Gastroesophageal sphincter (tissue), 4 donors: Measurements from ENCODE around the gene CTNNA2. TPM values are rescaled to one million over a fixed set of nuclear protein-coding genes. Genes with fewer than 3 reads are reported as not detected.

Source experiments
- ATAC-seq: fragments of 150-250 bp; one replicate; pipeline ENCODE4 v1.9.1; 2016; ENCODE audit warnings: mild to moderate bottlenecking, moderate library complexity
- H3K27ac ChIP-seq, 4 donors: fragments of 200-600 bp; sonication (generic) in 3 of 4; 1 replicate in 3 of 4; 2 replicates in 1 of 4; pipeline ENCODE4 v1.5.1; 2016 to 2019
- H3K27me3 ChIP-seq: fragments of 200-600 bp; sonication (generic); one replicate; pipeline ENCODE4 v1.5.1; 2019
- H3K36me3 ChIP-seq, 2 donors: fragments of 200-600 bp; sonication (generic); one replicate each; pipeline ENCODE4 v1.5.1; 2019; ENCODE audit warnings: control low read depth in 1 of 2
- H3K4me1 ChIP-seq, 3 donors: fragments of 200-600 bp; sonication (generic); 1 replicate in 2 of 3; 2 replicates in 1 of 3; pipeline ENCODE4 v1.5.1; 2016 to 2019; ENCODE audit warnings: control low read depth in 2 of 3
- H3K4me3 ChIP-seq, 2 donors: fragments of 200-600 bp; sonication (generic); one replicate each; pipeline ENCODE4 v1.5.1; 2019; ENCODE audit warnings: mild to moderate bottlenecking in 1 of 2, moderate library complexity in 1 of 2
- H3K9me3 ChIP-seq, 3 donors: fragments of 200-600 bp; sonication (generic); one replicate each; pipeline ENCODE4 v1.5.1; 2017 to 2019; ENCODE audit warnings: control low read depth in 2 of 3
- EP300 ChIP-seq: sonication (generic); formaldehyde crosslinking; IDR thresholded peaks from one replicate; pipeline ENCODE4 v1.6.1; 2017; ENCODE audit warnings: antibody characterized with exemption, mild to moderate bottlenecking
- POLR2A ChIP-seq, 2 donors: fragments of 450-650 bp; IDR thresholded peaks; one replicate each; pipeline ENCODE4 v1.6.1; 2017; ENCODE audit warnings: antibody characterized with exemption in 2 of 2, mild to moderate bottlenecking in 2 of 2, moderate library complexity in 1 of 2
- POLR2AphosphoS5 ChIP-seq: sonication (generic); formaldehyde crosslinking; IDR thresholded peaks from one replicate; pipeline ENCODE4 v1.6.1; 2017; ENCODE audit warnings: antibody characterized with exemption
- WGBS, 2 donors: methylation state at CpG; one replicate each; pipeline ENCODE4 v1.1.5; 2018; ENCODE audit warnings: low coverage in 1 of 2; 5-methylcytosine and 5-hydroxymethylcytosine counted together
- total RNA-seq, 4 donors: library from RNA; depleted of rRNA; stranded (reverse); fragments of >200 nt; gene quantifications; one replicate each; pipeline ENCODE4 v1.1.0, GENCODE V29; 2016
- TF ChIP-seq, protein P1 (sequence below), 4 experiments: fragments of 200-600 bp in 2 of 4; fragments of 450-650 bp in 2 of 4; sonication (generic) in 1 of 4; IDR thresholded peaks; one replicate each; pipeline ENCODE4 v1.5.1; 2017 to 2019; ENCODE audit warnings: antibody characterized with exemption in 4 of 4, mild to moderate bottlenecking in 2 of 4, moderate library complexity in 2 of 4

CTNNA2 gene
- total RNA-seq, 4 donors from 2014 or later: 0.15 to 4.2 (median 0.68) TPM

DNA sequence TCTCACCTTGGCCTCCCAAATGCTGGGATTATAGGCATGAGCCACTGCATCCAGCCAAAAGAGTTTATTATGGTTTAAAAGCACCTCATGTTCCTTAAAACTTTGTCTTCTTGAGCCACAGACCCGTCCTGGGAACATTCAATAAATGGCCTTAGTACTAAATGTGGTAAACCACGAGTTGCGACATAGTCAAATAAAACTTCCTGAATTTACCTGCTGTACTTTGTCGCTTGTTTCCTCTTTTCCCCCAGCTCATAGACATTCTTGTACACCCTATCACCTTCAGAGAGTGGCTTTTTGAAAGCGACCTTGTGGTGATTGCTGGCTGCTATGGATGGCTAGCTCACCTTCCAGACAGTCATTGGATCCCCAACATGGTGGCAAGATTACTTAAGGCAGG lies 481.3 kb downstream of the CTNNA2 start:
- 75 to 80% methylated on average over 1 to 5 of the region's 5 CpGs for WGBS, 2 donors
- Histone ChIP-seq H3K4me1 (no peaks in the 10 kb centered on the region), H3K4me3 (no peak overlapping the region), H3K27me3 (no peaks in the 10 kb centered on the region), H3K9me3 (no peaks in the 10 kb centered on the region), H3K27ac (no peak overlapping the region), H3K36me3 (no peaks in the 10 kb centered on the region)
- TF ChIP-seq EP300 (no peak), POLR2AphosphoS5 (no peak), POLR2A (IDR thresholded peaks at IDR 0.05) (no peak)
- TF ChIP-seq, protein P1, sequence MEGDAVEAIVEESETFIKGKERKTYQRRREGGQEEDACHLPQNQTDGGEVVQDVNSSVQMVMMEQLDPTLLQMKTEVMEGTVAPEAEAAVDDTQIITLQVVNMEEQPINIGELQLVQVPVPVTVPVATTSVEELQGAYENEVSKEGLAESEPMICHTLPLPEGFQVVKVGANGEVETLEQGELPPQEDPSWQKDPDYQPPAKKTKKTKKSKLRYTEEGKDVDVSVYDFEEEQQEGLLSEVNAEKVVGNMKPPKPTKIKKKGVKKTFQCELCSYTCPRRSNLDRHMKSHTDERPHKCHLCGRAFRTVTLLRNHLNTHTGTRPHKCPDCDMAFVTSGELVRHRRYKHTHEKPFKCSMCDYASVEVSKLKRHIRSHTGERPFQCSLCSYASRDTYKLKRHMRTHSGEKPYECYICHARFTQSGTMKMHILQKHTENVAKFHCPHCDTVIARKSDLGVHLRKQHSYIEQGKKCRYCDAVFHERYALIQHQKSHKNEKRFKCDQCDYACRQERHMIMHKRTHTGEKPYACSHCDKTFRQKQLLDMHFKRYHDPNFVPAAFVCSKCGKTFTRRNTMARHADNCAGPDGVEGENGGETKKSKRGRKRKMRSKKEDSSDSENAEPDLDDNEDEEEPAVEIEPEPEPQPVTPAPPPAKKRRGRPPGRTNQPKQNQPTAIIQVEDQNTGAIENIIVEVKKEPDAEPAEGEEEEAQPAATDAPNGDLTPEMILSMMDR (IDR thresholded peaks at IDR 0.05): no peak
- ATAC-seq: no peak

DNA sequence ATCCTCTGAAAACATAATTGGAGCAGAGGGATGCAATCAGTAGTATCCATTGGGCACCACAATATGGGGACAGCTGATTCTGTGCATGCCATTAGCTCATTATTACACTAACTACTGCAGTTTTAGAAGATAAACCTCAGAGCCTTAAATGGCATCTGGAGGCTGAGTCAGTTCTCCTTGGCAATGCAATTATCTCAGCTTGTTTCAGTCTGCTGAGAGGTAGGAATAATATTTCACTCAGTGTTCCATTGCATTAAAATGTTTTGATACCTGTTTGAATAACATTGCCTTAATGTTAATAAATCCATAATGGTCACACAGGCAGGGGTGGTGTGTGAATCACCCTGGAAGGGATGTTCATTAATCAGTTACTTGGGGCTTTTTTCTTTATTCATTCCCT lies 482.1 kb downstream of the CTNNA2 start:
- TF ChIP-seq, protein P1 (IDR thresholded peaks at IDR 0.05): no peak
- no peak for TF ChIP-seq EP300
- TF ChIP-seq POLR2A (IDR thresholded peaks at IDR 0.05): no peak
- no peak for TF ChIP-seq POLR2AphosphoS5
- H3K27me3 ChIP-seq: no peaks in the 10 kb centered on the region
- no peaks in the 10 kb centered on the region for H3K36me3 ChIP-seq
- H3K27ac ChIP-seq: no peak overlapping the region
- no peak for ATAC-seq
- no peaks in the 10 kb centered on the region for H3K9me3 ChIP-seq
- no peaks in the 10 kb centered on the region for H3K4me1 ChIP-seq
- H3K4me3 ChIP-seq: no peak overlapping the region

DNA sequence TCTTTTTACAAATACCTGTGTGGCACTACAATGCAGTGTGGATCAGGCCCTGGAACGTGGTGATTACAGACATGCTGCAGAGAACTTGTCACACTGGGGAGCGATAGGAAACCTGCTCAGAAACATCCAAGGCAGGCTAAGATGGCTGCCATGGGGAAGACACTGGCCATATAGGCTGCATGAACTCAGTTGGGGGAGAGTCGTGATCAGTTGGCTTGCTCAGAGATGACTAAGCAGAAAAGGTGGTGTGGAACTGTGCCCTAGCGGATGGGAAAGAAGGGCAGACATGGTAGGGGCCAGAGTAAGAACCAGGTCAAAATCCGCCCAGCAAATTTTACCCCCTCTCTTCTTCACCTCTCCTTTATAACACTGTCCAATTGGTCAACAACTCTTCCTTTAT lies 483.9 kb downstream of the CTNNA2 start:
- no peaks in the 10 kb centered on the region for H3K4me1 ChIP-seq
- 76 to 79% methylated on average over 4 to 5 of the region's 5 CpGs for WGBS, 2 donors

GRCh38 chr2:80001701-80002101 lies 488.9 kb downstream of the CTNNA2 start:
- H3K27me3 ChIP-seq: no peaks in the 10 kb centered on the region
- WGBS, 2 donors: 31 to 52% methylated on average over 3 to 5 of the region's 5 CpGs
- no peaks in the 10 kb centered on the region for H3K9me3 ChIP-seq
- ATAC-seq: no peak
- H3K27ac ChIP-seq: no peak overlapping the region
- no peak for TF ChIP-seq POLR2AphosphoS5
- no peak for TF ChIP-seq EP300
- TF ChIP-seq, protein P1 (IDR thresholded peaks at IDR 0.05): no peak
- TF ChIP-seq POLR2A (IDR thresholded peaks at IDR 0.05): no peak
- no peaks in the 10 kb centered on the region for H3K4me1 ChIP-seq
- no peak overlapping the region for H3K4me3 ChIP-seq
- H3K36me3 ChIP-seq: no peaks in the 10 kb centered on the region

More for the DNA sequence above, 483.9 kb downstream of the CTNNA2 start:
- Histone ChIP-seq H3K4me3 (no peak overlapping the region), H3K9me3 (no peaks in the 10 kb centered on the region), H3K27ac (no peak overlapping the region), H3K36me3 (no peaks in the 10 kb centered on the region), H3K27me3 (no peaks in the 10 kb centered on the region)
- no peak for ATAC-seq
- TF ChIP-seq, protein P1 (IDR thresholded peaks at IDR 0.05): no peak
- TF ChIP-seq POLR2AphosphoS5 (no peak), POLR2A (IDR thresholded peaks at IDR 0.05) (no peak), EP300 (no peak)

GRCh38 chr2:80002112-80002511 lies 489.3 kb downstream of the CTNNA2 start:
- no peaks in the 10 kb centered on the region for H3K9me3 ChIP-seq
- H3K4me1 ChIP-seq: no peaks in the 10 kb centered on the region
- H3K36me3 ChIP-seq: no peaks in the 10 kb centered on the region
- no peak for ATAC-seq
- WGBS, 2 donors: 31 to 71% methylated on average over 3 of the region's 3 CpGs
- no peak overlapping the region for H3K4me3 ChIP-seq
- TF ChIP-seq POLR2AphosphoS5 (no peak), EP300 (no peak), POLR2A (IDR thresholded peaks at IDR 0.05) (no peak)
- TF ChIP-seq, protein P1 (IDR thresholded peaks at IDR 0.05): no peak
- H3K27me3 ChIP-seq: no peaks in the 10 kb centered on the region
- H3K27ac ChIP-seq: no peak overlapping the region
